Rectal smooth muscle tissue (tissue), 1 donor: Measurements from ENCODE around the gene UBR4.
"Not testable (repeated sequence)": the region's sequence is repeated elsewhere in the genome, so short reads cannot be mapped to it uniquely, and the experiment has no call there.

ENCODE experiments used
- H3K27ac ChIP-seq: one replicate; pipeline ENCODE4 v1.7.0; 2013; ENCODE audit warnings: low read depth, low read length, inconsistent platforms
- H3K27me3 ChIP-seq: one replicate; pipeline ENCODE4 v1.7.0; 2013; ENCODE audit warnings: low read length; ENCODE audit not compliant: control insufficient read depth, insufficient read depth
- H3K36me3 ChIP-seq: one replicate; pipeline ENCODE4 v1.7.0; 2013; ENCODE audit warnings: low read length; ENCODE audit not compliant: control insufficient read depth, insufficient read depth
- H3K4me1 ChIP-seq: one replicate; pipeline ENCODE4 v1.7.0; 2013; ENCODE audit warnings: low read length; ENCODE audit not compliant: control insufficient read depth, insufficient read depth
- H3K4me3 ChIP-seq: one replicate; pipeline ENCODE4 v1.7.0; 2013; ENCODE audit warnings: low read length
- H3K9ac ChIP-seq: one replicate; pipeline ENCODE4 v1.7.0; 2013; ENCODE audit warnings: low read length

The UBR4 gene

DNA sequence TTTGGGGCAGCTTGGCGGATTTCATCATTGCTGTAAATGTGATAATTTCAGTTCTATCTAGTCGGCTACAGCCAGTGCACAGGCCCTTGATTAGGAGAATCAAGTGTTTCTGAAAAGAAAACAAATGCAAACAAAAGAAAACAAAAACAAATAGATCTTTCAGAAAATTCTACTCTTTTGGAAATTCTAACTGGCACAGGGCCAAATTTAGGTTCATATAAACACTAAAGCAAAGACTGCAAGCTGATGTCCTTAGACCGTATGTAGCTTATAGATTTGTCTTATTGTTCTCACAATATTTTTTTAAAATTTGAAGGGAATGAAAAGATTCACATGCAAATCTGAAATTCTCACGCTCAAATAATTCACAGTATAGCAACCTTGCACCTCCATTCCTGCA lies 11.2 kb downstream of the UBR4 start:
- no peaks in the 10 kb centered on the region for H3K27me3 ChIP-seq
- H3K4me1 ChIP-seq: peaks cover 4% of the 10 kb centered on the region
- H3K9ac ChIP-seq: no peak overlapping the region
- peaks cover 21% of the 10 kb centered on the region for H3K36me3 ChIP-seq
- H3K27ac ChIP-seq: no peak overlapping the region
- no peak overlapping the region for H3K4me3 ChIP-seq

GRCh38 chr1:19197845-19198244 lies 12.2 kb downstream of the UBR4 start:
- peaks cover 29% of the 10 kb centered on the region for H3K36me3 ChIP-seq

GRCh38 chr1:19196331-19196730 lies 13.7 kb downstream of the UBR4 start:
- Histone ChIP-seq H3K27me3 (no peaks in the 10 kb centered on the region), H3K27ac (no peak overlapping the region), H3K36me3 (peaks cover 42% of the 10 kb centered on the region), H3K9ac (no peak overlapping the region), H3K4me3 (no peak overlapping the region), H3K4me1 (no peaks in the 10 kb centered on the region)

More at GRCh38 chr1:19197845-19198244, 12.2 kb downstream of the UBR4 start:
- no peak overlapping the region for H3K9ac ChIP-seq
- H3K27ac ChIP-seq: no peak overlapping the region
- H3K27me3 ChIP-seq: no peaks in the 10 kb centered on the region
- H3K4me1 ChIP-seq: no peaks in the 10 kb centered on the region
- no peak overlapping the region for H3K4me3 ChIP-seq

DNA sequence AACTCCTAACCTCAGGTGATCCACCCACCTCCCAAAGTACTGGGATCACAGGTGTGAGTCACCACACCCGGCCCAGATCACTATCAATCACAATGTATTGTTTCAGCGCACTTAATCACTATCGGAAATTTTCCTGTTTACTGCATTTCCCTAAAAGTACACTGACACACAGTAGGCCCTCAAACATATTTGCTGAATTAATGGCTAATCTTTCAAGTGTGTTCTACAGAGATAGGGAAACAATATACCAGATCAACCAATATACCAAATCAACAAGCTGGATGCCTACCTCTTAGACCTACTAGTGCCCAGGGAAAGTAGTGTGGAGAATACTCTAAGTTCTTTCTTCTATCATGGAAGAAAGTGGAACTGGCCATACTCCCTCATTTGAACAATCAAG lies 17.1 kb downstream of the UBR4 start:
- Histone ChIP-seq H3K4me3 (no peak overlapping the region), H3K27me3 (no peaks in the 10 kb centered on the region), H3K9ac (no peak overlapping the region), H3K36me3 (peaks cover 46% of the 10 kb centered on the region), H3K4me1 (no peaks in the 10 kb centered on the region), H3K27ac (no peak overlapping the region)

- H3K36me3 ChIP-seq: peaks cover 40% of the 10 kb centered on the region
- H3K4me1 ChIP-seq: no peaks in the 10 kb centered on the region
- H3K4me3 ChIP-seq: no peak overlapping the region
- no peak overlapping the region for H3K9ac ChIP-seq
- no peaks in the 10 kb centered on the region for H3K27me3 ChIP-seq
- H3K27ac ChIP-seq: no peak overlapping the region
These were observed 18.3 kb downstream of the UBR4 start for GRCh38 chr1:19191811-19192210.

- no peaks in the 10 kb centered on the region for H3K27me3 ChIP-seq
- H3K27ac ChIP-seq: no peak overlapping the region
- H3K36me3 ChIP-seq: peaks cover 42% of the 10 kb centered on the region
- no peaks in the 10 kb centered on the region for H3K4me1 ChIP-seq
- no peak overlapping the region for H3K4me3 ChIP-seq
- H3K9ac ChIP-seq: no peak overlapping the region
These were observed 19.6 kb downstream of the UBR4 start for GRCh38 chr1:19190468-19190867.

- no peaks in the 10 kb centered on the region for H3K27me3 ChIP-seq
- H3K9ac ChIP-seq: no peak overlapping the region
- no peak overlapping the region for H3K4me3 ChIP-seq
- H3K36me3 ChIP-seq: peaks cover 47% of the 10 kb centered on the region
- H3K27ac ChIP-seq: no peak overlapping the region
- H3K4me1 ChIP-seq: no peaks in the 10 kb centered on the region
These were observed 20.8 kb downstream of the UBR4 start for GRCh38 chr1:19189270-19189669.

DNA sequence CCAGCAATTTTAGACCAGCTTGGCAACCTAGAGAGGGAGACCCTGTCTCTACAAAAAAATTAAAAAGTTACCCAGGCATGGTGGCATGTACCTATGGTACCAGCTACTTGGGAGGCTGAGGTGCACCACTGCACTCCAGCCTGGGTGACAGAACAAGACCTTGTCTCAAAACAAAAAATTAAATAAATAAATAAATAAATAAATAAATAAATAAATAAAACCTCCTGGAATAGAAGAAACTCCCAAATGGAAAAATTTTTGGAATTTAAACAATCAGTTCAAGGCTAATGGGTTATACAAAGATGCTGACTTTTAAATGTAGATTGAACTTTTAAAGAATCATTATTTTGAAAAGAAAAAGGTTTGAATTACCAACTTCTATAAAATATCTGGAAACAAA lies 22.2 kb downstream of the UBR4 start:
- Histone ChIP-seq H3K4me3 (no peak overlapping the region), H3K36me3 (peaks cover 44% of the 10 kb centered on the region), H3K4me1 (no peaks in the 10 kb centered on the region), H3K9ac (no peak overlapping the region), H3K27ac (no peak overlapping the region), H3K27me3 (no peaks in the 10 kb centered on the region)

DNA sequence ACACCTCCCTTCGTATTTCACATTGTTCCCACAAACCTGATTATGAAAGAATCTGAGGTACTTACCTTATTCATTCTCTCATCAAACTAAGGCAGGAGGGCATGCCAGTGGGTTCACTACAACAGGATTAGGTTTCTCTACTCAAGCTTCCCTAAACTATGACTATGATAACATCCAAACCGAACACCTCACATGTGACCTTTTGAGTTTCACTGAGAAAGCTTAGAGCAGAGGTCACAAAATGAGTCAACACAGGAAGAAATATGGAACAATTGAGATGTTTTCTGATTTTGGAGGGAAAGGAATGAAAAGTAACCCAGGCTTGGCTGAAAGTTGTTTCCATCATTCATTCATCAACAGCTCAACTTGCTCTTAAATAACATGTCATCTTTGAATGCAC lies 24.1 kb downstream of the UBR4 start:
- no peak overlapping the region for H3K4me3 ChIP-seq
- no peak overlapping the region for H3K9ac ChIP-seq
- peaks cover 38% of the 10 kb centered on the region for H3K36me3 ChIP-seq
- H3K4me1 ChIP-seq: no peaks in the 10 kb centered on the region
- H3K27ac ChIP-seq: no peak overlapping the region
- no peaks in the 10 kb centered on the region for H3K27me3 ChIP-seq

DNA sequence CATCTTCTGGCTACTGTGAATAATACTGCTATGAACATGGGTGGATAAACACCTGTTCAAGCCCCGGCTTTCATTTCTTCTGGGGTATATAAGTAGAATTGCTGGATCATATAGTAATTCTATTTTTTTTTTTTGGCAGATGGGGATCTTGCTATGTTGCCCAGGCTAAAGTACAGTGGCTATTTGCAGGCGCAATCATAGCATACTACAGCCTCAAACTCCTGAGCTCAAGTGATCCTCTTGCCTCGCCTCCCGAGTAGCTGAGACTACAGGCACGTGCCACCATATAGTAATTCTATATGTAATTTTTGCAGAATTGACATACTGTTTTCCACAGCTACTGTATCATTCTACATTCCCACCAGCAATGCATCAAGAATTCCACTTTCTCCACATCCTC lies 27.8 kb downstream of the UBR4 start:
- H3K4me1 ChIP-seq: no peaks in the 10 kb centered on the region
- H3K36me3 ChIP-seq: peaks cover 47% of the 10 kb centered on the region
- no peaks in the 10 kb centered on the region for H3K27me3 ChIP-seq
- no peak overlapping the region for H3K9ac ChIP-seq
- H3K27ac ChIP-seq: no peak overlapping the region
- H3K4me3 ChIP-seq: no peak overlapping the region

GRCh38 chr1:19180265-19180657 lies 29.8 kb downstream of the UBR4 start:
- H3K4me1 ChIP-seq, H3K4me3 ChIP-seq, H3K9ac ChIP-seq, H3K27me3 ChIP-seq, H3K27ac ChIP-seq: not testable (repeated sequence)
- H3K36me3 ChIP-seq: peaks cover 44% of the 10 kb centered on the region

- Histone ChIP-seq H3K4me1 (no peaks in the 10 kb centered on the region), H3K36me3 (peaks cover 46% of the 10 kb centered on the region), H3K27ac (no peak overlapping the region), H3K9ac (no peak overlapping the region), H3K27me3 (no peaks in the 10 kb centered on the region), H3K4me3 (no peak overlapping the region)
These were observed 30.3 kb downstream of the UBR4 start for GRCh38 chr1:19179597-19180264.

- no peaks in the 10 kb centered on the region for H3K4me1 ChIP-seq
- H3K27ac ChIP-seq: no peak overlapping the region
- peaks cover 45% of the 10 kb centered on the region for H3K36me3 ChIP-seq
- H3K9ac ChIP-seq: no peak overlapping the region
- H3K27me3 ChIP-seq: no peaks in the 10 kb centered on the region
- no peak overlapping the region for H3K4me3 ChIP-seq
These were observed 31.2 kb downstream of the UBR4 start for GRCh38 chr1:19178734-19179398.
